ENCODE results near the gene HRAS. TPM values are rescaled to one million over a fixed set of nuclear protein-coding genes. Genes with fewer than 3 reads are reported as not detected.

The HRAS gene
- total and polyA plus RNA-seq, 2 donors (not counting 1 experiment from before 2014, with no cell fraction given) = 63.5 to 86.0 TPM

GRCh38 chr11:492427-493226, 42.7 kb downstream of the HRAS start:
- Histone ChIP-seq H3K36me3 (replicated peaks in 1 of 2; ENCODE audit: control extremely low read depth in 1 of 2, control insufficient read depth in 1 of 2, extremely low read depth in 1 of 2, insufficient read depth in 2 of 2, low read length in 1 of 2) (peaks cover 0 to 24% of the 10 kb centered on the region in 2 experiments), H3K9me3 (ENCODE audit: control extremely low read depth in 1 of 3, control insufficient read depth in 2 of 3, insufficient read depth in 1 of 3, low read length in 2 of 3) (peaks cover 0 to 4% (median 0%) of the 10 kb centered on the region in 3 donors), H3K9ac (ENCODE audit: low read length) (no peak overlapping the region), H3K79me2 (ENCODE audit: control insufficient read depth, insufficient read depth, low read length) (no peaks in the 10 kb centered on the region), H4K20me1 (ENCODE audit: control insufficient read depth, insufficient read depth, low read length, poor library complexity, severe bottlenecking) (no peaks in the 10 kb centered on the region), H3K4me2 (replicated peaks; ENCODE audit: low read depth, low read length, poor library complexity, severe bottlenecking) (no peak overlapping the region), H3K4me3 (ENCODE audit: control extremely low read depth in 1 of 5, extremely low read depth in 1 of 5, insufficient read depth in 1 of 5, low read depth in 2 of 5, low read length in 4 of 5) (no peak overlapping the region), H3K27ac (ENCODE audit: low read length in 2 of 2) (no peak overlapping the region), H3K4me1 (ENCODE audit: control insufficient read depth in 2 of 2, insufficient read depth in 2 of 2, low read length in 2 of 2) (no peaks in the 10 kb centered on the region), H3K27me3 (replicated peaks in 1 of 4; ENCODE audit: control extremely low read depth in 1 of 4, control insufficient read depth in 3 of 4, insufficient read depth in 4 of 4, low read length in 3 of 4) (no peaks in the 10 kb centered on the region), H2AFZ (ENCODE audit: insufficient read depth, low read depth, low read length, poor library complexity, severe bottlenecking) (no peak overlapping the region)
- Mint-ChIP-seq H3K4me1 (no peaks in the 10 kb centered on the region), H3K4me3 (no peak overlapping the region), H3K27ac (no peak overlapping the region), H3K9me3 (ENCODE audit: insufficient read depth) (no peaks in the 10 kb centered on the region), H3K27me3 (no peaks in the 10 kb centered on the region)
- no peak for ATAC-seq (ENCODE audit: low read depth)
- ChIA-PET CTCF (interaction anchor here (1.3 kb wide), 1 partner anchor 44 kb away, joined by 3 read pairs; no protein-coding TSS in a partner anchor), POLR2A (interaction anchor here (0.6 kb wide), 1 partner anchor 11 kb away, joined by 5 read pairs; no protein-coding TSS in a partner anchor)
- WGBS (ENCODE audit: insufficient coverage) = 86% methylated on average over 25 of the region's 32 CpGs
- intact Hi-C loops (cut with micrococcal nuclease) = no loop called here
- TF ChIP-seq CTCF (IDR thresholded peaks at IDR 0.05) (no peak), EZH2 (IDR thresholded peaks at IDR 0.05; ENCODE audit: borderline replicate concordance, insufficient read depth, low read depth, low read length, poor library complexity, severe bottlenecking) (no peak)
- DNase-seq = peak; percentile 19

GRCh38 chr11:491358-491757, 44.0 kb downstream of the HRAS start:
- no peaks in the 10 kb centered on the region for H3K79me2 ChIP-seq (ENCODE audit: control insufficient read depth, insufficient read depth, low read length)
- peaks cover 0 to 12% of the 10 kb centered on the region in 2 experiments for H3K36me3 ChIP-seq (replicated peaks in 1 of 2; ENCODE audit: control extremely low read depth in 1 of 2, control insufficient read depth in 1 of 2, extremely low read depth in 1 of 2, insufficient read depth in 2 of 2, low read length in 1 of 2)
- intact Hi-C loops (cut with micrococcal nuclease) = no loop called here
- ATAC-seq (ENCODE audit: low read depth) (no peak), DNase-seq (no peak)
- no peaks in the 10 kb centered on the region for H3K9me3 ChIP-seq (ENCODE audit: control extremely low read depth in 1 of 3, control insufficient read depth in 2 of 3, insufficient read depth in 1 of 3, low read length in 2 of 3)
- no peak overlapping the region for H3K9ac ChIP-seq (ENCODE audit: low read length)
- POLR2A ChIA-PET = no interaction called here
- no peaks in the 10 kb centered on the region for H3K27me3 ChIP-seq (replicated peaks in 1 of 4; ENCODE audit: control extremely low read depth in 1 of 4, control insufficient read depth in 3 of 4, insufficient read depth in 4 of 4, low read length in 3 of 4)
- no peaks in the 10 kb centered on the region for H3K4me1 ChIP-seq (ENCODE audit: control insufficient read depth in 2 of 2, insufficient read depth in 2 of 2, low read length in 2 of 2)
- no peak overlapping the region for H3K4me3 ChIP-seq (ENCODE audit: control extremely low read depth in 1 of 5, extremely low read depth in 1 of 5, insufficient read depth in 1 of 5, low read depth in 2 of 5, low read length in 4 of 5)
- Mint-ChIP-seq H3K27me3 (no peaks in the 10 kb centered on the region), H3K4me1 (no peaks in the 10 kb centered on the region), H3K9me3 (ENCODE audit: insufficient read depth) (no peaks in the 10 kb centered on the region), H3K4me3 (no peak overlapping the region), H3K27ac (no peak overlapping the region)
- no peaks in the 10 kb centered on the region for H4K20me1 ChIP-seq (ENCODE audit: control insufficient read depth, insufficient read depth, low read length, poor library complexity, severe bottlenecking)
- TF ChIP-seq EZH2 (IDR thresholded peaks at IDR 0.05; ENCODE audit: borderline replicate concordance, insufficient read depth, low read depth, low read length, poor library complexity, severe bottlenecking) (no peak), CTCF (IDR thresholded peaks at IDR 0.05) (no peak)
- WGBS (ENCODE audit: insufficient coverage) = 86% methylated on average over 3 of the region's 7 CpGs
- no peak overlapping the region for H2AFZ ChIP-seq (ENCODE audit: insufficient read depth, low read depth, low read length, poor library complexity, severe bottlenecking)
- no peak overlapping the region for H3K27ac ChIP-seq (ENCODE audit: low read length in 2 of 2)
- H3K4me2 ChIP-seq (replicated peaks; ENCODE audit: low read depth, low read length, poor library complexity, severe bottlenecking) = no peak overlapping the region
- CTCF ChIA-PET = no interaction called here

Data from B cell (primary cell).